ENCODE data around the gene ZBED1. TPM values are rescaled to one million over a fixed set of nuclear protein-coding genes. Genes with fewer than 3 reads are reported as not detected.

ZBED1 gene
- total and polyA plus RNA-seq, 9 of the 15 experiments (the other 6 are each of a cell fraction or from before 2014, with no cell fraction given), result 0.61 to 27.6 (median 13.9) TPM

GRCh38 chrX:2502668-2503519 lies 2.1 kb upstream of the ZBED1 start (continued):
- TF ChIP-seq ZBTB9 (CRISPR knock-in tag; IDR thresholded peaks at IDR 0.05) (peak; percentile 98), SIN3B (IDR thresholded peaks at IDR 0.05; ENCODE audit: low read depth) (no peak), CREM (IDR thresholded peaks at IDR 0.05; ENCODE audit: low read depth) (peak; percentile 86), GATAD2A (IDR thresholded peaks at IDR 0.05) (0 out of 2 replicates have a peak, but pooled peaks have one; percentile 15), CHD1 (IDR thresholded peaks at IDR 0.05; ENCODE audit: low read length) (no peak), HIVEP1 (CRISPR knock-in tag; IDR thresholded peaks at IDR 0.05) (peak; percentile 92), RB1 (IDR thresholded peaks at IDR 0.05; ENCODE audit: low read depth) (peak; percentile 28; the same call in 1 of the 2 replicates), HMG20A (CRISPR knock-in tag; conservative IDR thresholded peaks at IDR 0.05) (no peak; the same call in 1 of the 2 replicates), HBP1 (CRISPR knock-in tag; IDR thresholded peaks at IDR 0.05) (peak; percentile 75; the same call in 1 of the 2 replicates), SRF (CRISPR knock-in tag; IDR thresholded peaks at IDR 0.05) (peak in 1 of 2 experiments; percentile 73; a peak in 1 of 4 replicates), E2F3 (CRISPR knock-in tag; IDR thresholded peaks at IDR 0.05) (peak; percentile 90), SRSF9 (IDR thresholded peaks at IDR 0.05; ENCODE audit: borderline replicate concordance, low read depth, low read length) (no peak), ZNF165 (CRISPR knock-in tag; IDR thresholded peaks at IDR 0.05; ENCODE audit: borderline replicate concordance) (peak; percentile 93), TAF15 (IDR thresholded peaks at IDR 0.05; ENCODE audit: low read depth, low read length) (no peak), SAFB2 (IDR thresholded peaks at IDR 0.05; ENCODE audit: borderline replicate concordance, low read depth, low read length, severe bottlenecking) (no peak), CBFA2T2 (conservative IDR thresholded peaks at IDR 0.05) (peak; percentile 57), FOXM1 (IDR thresholded peaks at IDR 0.05; ENCODE audit: low read depth) (no peak), FOXM1 (CRISPR knock-in tag; IDR thresholded peaks at IDR 0.05; ENCODE audit: low read depth) (no peak), MITF (IDR thresholded peaks at IDR 0.05) (no peak; the same call in 1 of the 2 replicates), NFIX (CRISPR knock-in tag; IDR thresholded peaks at IDR 0.05; ENCODE audit: low read depth) (peak; percentile 36), SMARCA4 (IDR thresholded peaks at IDR 0.05) (peak; percentile 49; the same call in 1 of the 2 replicates), KDM1A (IDR thresholded peaks at IDR 0.05) (peak in 1 of 2 experiments; percentile 30; a peak in 1 of 4 replicates), ASH1L (IDR thresholded peaks at IDR 0.05; ENCODE audit: borderline replicate concordance, low read depth, partially characterized antibody) (no peak), RFX1 (IDR thresholded peaks at IDR 0.05) (no peak)
- TF ChIP-seq, protein P1, sequence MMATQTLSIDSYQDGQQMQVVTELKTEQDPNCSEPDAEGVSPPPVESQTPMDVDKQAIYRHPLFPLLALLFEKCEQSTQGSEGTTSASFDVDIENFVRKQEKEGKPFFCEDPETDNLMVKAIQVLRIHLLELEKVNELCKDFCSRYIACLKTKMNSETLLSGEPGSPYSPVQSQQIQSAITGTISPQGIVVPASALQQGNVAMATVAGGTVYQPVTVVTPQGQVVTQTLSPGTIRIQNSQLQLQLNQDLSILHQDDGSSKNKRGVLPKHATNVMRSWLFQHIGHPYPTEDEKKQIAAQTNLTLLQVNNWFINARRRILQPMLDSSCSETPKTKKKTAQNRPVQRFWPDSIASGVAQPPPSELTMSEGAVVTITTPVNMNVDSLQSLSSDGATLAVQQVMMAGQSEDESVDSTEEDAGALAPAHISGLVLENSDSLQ (IDR thresholded peaks at IDR 0.05), result peak; percentile 69; the same call in 1 of the 2 replicates
